Suppressor macrophage treated with lipopolysaccharide for 4 hours (primary cell): ENCODE measurements around the gene OBSCN.

Experiments
- DNase-seq: peaks from one replicate; pipeline ENCODE4 v3.0.0-alpha.2; 2020

The OBSCN gene

DNA sequence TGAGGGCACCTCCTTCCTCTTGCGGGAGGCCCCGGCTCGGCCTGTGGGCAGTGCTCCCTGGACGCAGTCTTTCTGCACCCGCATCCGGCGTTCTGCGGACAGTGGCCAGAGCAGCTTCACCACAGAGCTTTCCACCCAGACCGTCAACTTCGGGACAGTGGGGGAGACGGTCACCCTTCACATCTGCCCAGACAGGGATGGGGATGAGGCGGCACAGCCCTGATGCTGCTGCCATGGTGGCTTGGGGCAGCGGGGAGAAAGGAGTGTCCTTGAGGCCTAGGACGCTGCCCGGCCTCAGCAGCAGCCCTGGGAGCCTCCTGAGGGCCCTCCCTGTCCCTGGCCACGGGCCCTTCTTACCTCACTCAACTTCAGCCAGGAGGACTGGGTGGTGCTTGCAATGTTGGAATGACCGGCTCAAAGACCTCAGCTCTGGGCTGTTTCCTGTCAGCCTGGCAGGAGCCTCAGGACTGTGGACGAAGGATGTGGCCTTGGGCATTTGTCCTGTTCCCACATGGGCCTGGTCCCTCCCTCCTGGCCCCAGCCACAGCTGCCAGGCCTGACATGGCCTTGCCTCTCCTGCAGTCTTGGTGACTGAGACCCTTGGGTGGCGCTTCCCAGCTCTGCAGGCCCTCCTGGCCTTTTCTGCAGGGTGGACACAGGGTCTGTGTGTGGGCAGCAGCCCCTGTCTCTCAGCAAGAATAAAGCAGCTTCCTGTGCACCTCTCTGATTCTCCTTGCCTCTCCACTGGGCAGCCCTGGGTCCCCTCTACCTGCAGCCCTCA, 152.9 kb downstream of the OBSCN start:
- no peak for DNase-seq

DNA sequence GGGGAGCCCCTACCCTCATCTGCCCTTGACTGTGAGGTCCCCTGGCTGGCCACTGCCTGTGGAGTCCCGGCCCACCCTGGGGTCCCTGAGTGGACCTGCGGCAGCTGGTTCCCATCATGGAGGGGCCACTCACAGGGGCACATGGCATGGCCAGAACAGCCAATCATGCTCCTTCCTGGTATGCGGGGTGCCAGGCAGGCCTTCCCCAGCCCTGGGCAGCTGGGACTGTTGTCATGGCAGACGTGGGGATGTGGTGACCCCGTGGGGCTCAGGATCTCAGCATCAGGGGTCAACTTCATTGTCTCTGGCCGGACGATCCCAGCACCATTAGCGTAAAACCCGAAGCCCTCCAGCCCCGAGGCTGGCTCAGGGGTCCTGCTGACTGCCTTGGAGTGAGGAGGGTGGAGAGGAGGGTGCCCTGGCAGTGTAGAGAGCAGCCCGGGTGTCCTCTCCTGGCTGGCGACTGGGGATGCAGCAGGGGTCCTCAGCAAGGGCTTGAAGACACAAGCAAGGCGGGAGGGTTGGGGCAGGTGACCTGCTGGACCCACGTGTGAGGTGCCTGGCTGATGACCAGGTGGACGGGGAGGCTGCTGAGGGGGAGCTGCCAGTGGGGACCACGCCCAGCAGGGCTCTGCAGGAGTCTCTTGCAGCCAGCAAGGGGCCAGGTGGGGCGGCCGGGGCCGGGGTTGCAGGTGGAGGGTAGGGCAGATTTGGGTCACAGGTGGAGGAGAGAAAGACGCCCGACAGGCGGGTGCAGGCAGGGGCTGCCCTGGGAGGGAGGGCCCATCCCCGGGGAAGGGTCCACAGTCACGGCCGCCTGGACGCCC, 153.7 kb downstream of the OBSCN start:
- DNase-seq: no peak

DNA sequence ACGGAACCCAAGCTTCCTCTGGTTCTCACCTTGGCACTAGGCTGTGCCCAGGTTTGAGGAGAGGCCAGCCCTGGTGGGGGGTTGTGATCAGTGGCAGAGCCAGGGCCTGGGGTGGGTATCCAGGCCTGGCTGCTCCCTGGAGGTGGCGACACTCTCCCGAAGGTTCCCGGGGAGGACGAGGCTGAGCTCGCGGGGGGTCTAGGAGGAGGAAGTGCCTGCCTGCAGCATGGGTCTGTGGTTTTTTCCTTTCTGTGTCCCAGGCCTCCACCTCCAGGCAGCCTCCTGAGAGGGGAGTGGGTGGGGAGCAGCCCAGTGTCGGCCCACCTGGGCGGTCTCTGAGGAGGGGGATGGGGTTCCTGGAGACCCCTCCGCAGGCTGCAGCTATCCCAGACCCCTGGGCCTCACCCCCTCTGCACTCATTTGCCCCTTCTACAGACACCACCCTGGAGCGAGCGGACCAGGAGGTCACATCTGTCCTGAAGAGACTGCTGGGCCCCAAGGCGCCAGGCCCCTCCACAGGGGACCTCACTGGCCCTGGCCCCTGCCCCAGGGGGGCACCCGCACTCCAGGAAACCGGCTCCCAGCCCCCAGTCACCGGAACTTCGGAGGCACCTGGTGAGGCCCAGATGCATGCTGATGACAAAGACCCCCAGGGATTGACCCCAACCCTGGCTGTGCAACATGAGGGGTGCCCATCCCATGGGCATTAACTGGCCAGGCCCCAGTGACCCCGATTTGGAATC, 154.5 kb downstream of the OBSCN start:
- DNase-seq: no peak

DNA sequence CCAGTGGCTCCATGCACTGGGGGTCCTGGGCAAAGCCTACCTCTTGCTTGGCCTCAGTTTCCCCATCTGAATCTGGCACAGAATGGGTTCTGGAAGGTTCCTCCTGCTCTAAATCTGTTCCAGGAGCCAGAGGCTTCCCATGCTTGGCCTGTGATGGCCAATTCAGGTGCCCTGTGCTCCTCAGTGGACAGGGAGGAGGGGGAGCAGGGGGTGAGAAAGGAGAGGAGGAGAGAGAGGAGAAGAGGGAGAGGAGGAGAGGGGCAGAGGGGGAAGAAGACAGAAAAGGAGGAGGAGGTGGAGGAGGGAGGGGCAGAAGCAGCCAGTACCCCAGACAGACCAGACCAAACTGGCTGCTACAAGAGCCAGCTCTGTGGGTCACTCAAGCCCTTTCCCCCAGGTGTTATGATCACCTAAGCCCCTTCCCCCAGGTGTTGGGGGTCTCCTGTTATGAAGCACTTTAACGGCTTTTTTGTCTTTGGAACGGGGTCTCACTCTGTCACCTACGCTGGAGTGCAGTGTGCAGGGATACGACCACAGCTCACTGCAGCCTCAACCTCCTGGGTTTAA, 155.1 kb downstream of the OBSCN start:
- DNase-seq: no peak

DNA sequence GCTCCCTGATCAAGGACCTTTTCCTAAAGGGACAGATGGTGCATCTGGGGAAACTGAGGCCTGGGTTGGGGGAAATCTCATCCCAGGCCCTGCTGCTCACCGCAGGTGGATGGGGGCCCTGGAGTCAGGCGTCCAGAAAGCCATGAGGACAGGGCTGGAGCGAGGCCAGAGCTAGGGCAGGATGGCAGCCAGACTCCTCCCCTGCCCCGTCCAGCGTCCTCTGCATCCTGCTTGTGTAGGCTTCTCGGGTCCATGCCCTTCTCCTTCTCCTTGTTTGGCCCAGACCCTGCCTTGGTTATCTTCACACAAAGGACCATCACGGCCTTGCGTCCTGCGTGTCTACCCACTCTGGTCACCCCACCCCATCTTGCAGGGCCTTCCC, 155.8 kb downstream of the OBSCN start:
- DNase-seq: no peak

DNA sequence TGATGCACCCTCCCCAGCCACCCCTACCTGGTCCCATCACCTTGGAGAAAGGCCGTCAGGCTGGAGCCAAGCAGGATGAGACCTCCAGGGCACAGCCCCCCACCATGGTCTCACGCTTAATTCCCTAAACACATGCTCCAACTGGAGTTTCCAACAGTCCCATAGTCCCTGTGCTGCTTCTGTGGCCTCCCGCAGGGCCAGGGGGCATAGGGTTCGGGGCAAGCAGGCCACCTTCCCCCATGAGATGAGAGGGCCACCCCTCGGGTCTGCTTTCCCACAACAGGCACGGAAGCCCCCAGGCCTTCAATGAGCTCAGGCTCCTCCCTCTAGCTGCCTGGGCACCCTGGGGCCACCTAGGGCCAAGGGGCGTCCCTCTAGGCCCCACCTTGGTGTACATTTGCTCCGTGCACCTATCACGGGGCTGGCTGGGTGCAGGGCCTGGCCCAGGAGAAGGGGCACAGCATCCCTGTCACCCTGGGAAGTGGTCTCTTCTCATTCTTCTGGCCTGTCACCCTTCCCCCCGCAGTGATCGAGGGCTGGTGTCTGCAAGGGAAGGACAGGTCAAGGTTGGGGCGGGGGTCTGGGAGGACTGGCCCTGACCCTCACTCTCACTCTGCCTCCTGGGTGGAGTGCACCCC, 156.3 kb downstream of the OBSCN start:
- no peak for DNase-seq

DNA sequence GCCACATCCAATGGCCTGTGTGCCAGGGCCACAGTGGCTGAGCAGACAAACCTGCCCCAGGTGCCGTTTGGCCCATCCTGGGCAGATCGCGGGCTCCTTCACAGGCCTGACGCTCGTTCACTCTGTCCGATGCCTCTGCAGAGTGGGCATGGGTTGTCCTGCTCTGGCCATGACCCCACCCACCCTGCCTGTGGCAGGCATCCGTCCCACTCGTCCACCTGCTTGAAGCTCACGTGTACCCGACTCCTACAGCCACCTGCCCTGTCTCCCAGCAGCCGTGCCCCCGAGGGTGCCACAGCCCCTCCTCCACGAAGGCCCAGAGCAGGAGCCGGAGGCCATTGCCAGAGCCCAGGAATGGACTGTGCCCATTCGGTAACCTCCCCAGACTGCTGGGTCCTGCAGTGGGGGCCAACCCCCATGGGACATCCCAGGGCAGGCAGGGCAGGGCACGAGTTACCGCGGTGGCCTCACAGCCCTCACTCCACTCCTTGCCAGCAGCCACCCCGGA, 156.9 kb downstream of the OBSCN start:
- no peak for DNase-seq

DNA sequence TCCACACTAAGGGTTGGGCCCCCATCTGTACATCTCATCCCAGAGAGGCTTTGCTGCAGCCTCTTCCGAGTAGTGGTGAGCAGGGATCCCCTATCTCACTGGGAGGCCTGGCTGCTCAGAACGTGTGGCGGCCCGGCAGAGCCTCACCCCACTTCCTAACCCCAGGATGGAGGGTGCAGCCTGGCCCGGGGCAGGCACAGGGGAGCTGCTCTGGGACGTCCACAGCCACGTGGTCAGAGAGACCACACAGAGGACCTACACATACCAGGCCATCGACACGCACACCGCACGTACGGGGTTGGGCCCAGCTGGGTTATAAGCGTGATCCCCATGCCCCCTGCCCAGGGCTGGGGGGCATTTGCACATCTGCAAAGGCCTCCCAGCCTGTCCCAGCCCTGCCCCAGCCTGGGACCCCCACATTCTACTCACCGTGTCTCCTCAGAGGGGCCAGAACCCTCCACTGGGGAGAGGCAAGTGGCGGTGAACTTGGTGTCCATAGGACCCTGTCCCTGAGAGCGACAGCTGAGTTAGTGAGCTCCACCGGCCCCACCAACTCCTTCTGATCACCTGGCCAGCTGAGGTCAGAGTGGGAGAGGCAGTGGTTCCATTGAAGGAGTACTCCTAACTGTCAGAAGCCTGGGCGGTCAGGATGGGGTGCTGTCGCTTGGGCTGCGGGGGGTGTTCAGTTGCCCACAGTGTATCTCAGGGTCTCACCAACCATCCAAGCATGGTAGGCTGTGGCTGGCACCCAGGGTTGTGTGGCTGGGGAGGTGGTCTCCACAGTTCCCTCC, 157.6 kb downstream of the OBSCN start:
- no peak for DNase-seq

DNA sequence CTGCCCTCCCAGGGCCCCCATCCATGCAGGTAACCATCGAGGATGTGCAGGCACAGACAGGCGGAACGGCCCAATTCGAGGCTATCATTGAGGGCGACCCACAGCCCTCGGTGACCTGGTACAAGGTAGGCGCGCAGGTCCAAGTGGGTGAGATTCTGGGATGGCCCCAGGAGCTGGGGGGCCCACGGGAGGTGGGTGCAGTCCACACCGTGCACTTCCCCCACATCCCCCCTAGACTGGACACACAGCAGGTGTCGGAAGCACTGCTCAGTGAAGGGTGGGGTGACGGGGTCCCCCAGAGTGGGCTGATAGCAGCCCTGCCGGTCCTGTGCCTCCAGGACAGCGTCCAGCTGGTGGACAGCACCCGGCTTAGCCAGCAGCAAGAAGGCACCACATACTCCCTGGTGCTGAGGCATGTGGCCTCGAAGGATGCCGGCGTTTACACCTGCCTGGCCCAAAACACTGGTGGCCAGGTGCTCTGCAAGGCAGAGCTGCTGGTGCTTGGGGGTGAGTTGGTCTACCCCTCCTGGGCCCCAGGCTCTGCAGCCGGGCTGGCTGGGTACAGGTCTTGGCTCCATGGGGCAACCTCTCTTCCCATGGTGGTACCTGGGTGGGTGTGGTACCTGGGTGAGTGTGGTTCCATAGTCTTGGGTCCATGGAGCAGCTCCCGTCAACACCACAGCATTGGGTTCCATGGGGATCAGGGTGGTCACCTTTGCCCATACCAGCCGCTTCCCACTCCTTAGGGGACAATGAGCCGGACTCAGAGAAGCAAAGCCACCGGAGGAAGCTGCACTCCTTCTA, 158.4 kb downstream of the OBSCN start:
- DNase-seq: no peak

DNA sequence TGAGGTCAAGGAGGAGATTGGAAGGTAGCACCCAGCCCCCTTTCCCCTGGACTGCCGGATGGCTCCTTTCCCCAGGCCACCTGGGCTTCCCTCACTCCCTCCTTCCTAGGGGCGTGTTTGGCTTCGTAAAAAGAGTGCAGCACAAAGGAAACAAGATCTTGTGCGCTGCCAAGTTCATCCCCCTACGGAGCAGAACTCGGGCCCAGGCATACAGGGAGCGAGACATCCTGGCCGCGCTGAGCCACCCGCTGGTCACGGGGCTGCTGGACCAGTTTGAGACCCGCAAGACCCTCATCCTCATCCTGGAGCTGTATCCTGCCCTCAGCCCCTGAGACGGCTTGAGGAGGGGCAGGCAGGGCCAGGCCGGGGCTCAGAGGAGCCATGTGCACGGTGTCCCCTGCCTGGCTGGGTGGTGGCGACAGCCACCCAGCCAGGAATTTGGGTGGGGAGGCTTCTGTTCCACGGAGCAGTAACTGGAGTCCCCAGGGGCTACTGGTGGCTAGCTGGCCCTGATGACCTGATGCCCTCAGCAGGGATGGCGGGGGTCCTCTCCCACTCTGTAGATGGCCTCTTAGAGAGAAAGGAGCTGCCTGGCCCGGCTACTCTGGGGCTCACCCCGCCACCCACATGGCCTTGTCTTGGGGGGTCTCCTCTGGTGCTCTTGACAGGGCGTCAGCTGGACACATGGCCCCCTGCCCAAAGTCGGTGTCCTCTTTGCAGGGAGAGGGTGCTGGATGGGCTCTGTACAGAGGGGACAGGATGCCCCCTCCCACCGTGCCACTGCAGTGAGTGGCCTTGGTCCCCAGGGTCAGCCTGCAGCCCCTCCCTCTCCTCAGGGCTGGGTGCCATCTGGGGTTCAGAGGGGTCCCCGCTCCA, 159.3 kb downstream of the OBSCN start:
- no peak for DNase-seq

DNA sequence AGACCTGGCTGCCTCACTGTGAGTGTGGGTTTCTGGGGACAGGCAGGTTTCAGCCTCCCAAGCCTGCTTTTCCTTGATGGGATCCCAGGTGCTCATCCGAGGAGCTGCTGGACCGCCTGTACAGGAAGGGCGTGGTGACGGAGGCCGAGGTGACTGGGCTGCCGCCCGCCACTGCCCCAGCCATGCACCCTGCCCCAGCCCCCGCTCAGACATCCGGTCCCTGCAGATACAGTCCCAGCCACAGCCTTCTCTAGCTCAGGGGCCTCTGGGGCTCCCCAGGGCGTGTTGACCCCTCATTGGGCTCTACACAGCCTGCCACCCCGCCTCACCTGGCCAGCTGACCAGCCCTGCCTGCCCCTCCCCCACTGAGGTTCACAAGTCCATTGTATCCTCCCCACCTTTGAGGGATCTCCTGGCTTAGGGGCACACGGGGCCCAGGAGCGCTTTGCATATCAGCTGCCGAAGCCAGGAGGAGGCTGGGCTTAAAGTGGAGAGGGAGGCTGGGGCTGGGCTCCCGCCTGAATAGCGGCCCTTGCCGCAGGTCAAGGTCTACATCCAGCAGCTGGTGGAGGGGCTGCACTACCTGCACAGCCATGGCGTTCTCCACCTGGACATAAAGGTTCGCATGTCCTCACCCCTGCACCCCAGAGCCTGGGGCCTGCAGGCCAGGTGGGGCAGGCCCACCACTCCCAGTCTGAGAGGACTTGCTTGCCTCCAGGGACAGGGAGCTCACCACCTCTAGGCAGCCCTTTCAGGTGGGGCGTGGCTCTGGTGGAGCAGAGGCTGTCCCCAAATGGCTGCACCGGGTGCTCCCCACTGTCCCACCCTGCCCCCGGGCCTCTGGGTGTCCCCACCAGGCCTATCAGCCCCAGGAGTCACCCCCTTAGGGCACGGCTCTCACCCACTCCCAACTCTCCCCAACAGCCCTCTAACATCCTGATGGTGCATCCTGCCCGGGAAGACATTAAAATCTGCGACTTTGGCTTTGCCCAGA, 160.3 kb downstream of the OBSCN start:
- DNase-seq: no peak

DNA sequence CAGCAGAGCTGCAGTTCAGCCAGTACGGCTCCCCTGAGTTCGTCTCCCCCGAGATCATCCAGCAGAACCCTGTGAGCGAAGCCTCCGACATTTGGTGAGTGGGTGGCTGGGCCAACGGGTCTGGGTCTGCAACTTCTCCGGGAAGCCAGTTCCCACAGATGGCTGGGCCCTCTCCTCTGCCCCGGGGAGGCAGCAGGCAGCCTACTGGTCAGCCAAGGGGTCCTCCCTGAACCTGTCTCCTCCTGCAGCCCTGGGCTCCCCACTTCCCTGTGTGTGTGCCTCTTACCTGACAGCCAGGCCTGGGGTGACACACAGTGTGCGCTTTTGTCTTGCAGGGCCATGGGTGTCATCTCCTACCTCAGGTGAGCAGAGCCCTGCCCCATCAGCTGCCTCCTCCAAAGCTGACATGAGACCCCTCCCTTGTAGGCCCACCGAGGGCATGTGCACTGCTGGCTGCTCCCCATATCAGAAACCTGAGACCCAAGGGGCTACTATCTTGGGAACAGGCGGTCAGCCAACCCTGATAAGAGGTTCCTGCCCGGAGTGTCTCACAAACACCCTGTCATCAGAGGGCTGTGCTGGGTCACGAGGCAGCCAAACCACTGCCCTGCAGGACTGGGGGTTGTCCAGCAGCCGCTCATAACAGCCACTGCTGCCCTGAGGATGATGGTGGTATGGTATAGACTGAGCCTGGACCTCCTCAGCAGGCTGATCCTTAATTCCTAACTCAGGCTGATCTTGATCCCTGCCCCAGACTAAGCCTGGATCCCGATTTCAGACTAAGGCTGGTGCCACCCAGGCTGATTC, 161.2 kb downstream of the OBSCN start:
- DNase-seq: no peak

DNA sequence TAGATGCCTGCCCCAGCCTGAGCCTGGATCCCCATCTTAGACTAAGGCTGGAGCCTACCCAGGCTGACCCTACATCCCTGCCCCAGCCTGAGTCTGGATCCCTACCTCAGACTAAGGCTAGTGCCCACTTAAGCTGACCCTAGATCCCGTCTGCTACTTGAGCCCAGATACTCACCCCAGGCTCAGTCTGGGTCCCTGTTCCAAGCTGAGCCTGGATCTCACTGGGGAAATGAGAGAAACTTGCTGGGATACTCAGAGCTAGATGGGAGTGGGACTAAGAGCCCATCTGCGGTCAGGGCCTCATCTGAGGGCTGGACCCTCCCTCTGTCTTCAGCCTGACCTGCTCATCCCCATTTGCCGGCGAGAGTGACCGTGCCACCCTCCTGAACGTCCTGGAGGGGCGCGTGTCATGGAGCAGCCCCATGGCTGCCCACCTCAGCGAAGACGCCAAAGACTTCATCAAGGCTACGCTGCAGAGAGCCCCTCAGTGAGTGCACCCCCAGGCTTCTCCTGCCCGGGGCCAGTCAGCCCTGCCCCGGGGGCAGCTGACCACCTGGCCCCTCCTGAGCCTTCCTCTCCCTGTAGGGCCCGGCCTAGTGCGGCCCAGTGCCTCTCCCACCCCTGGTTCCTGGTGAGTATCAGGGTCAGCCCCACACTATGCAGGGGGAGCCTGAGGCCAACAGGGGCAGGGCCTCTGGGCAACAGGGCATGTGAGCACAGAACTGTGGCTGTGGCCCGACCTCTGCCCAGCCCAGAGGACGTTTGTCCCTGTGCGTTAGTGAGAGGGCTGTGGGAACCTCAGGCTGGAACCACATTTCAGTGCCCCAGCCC, 162.0 kb downstream of the OBSCN start:
- DNase-seq: no peak

DNA sequence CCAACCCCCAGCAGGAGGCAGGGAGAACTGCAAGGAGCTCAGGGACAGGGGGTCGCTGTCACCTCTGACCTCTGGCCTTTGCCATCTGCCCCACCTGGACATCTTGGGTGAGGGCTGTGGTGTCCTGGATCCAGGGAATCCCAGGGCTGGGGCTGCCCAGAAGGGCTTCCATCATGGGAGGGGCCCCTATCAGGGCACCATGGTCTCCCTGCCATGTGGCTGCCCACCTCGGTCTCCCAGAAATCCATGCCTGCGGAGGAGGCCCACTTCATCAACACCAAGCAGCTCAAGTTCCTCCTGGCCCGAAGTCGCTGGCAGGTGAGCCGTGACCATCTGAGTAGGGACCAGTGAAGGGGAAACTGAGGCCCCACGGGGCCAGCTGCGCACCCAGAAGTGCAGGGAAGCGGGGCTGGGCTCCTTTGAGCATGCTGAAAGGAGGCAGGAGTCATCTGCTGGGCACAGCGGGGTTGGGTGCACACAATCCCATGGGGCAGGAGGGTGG, 162.6 kb downstream of the OBSCN start:
- no peak for DNase-seq

DNA sequence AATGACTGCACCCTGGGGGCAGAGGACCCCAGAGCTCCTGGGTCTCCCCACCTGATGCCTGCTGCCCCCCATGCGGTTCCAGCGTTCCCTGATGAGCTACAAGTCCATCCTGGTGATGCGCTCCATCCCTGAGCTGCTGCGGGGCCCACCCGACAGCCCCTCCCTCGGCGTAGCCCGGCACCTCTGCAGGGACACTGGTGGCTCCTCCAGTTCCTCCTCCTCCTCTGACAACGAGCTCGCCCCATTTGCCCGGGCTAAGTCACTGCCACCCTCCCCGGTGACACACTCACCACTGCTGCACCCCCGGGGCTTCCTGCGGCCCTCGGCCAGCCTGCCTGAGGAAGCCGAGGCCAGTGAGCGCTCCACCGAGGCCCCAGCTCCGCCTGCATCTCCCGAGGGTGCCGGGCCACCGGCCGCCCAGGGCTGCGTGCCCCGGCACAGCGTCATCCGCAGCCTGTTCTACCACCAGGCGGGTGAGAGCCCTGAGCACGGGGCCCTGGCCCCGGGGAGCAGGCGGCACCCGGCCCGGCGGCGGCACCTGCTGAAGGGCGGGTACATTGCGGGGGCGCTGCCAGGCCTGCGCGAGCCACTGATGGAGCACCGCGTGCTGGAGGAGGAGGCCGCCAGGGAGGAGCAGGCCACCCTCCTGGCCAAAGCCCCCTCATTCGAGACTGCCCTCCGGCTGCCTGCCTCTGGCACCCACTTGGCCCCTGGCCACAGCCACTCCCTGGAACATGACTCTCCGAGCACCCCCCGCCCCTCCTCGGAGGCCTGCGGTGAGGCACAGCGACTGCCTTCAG, 163.3 kb downstream of the OBSCN start:
- DNase-seq: no peak
